Activated T-cell treated with anti-CD3 and anti-CD28 coated beads for 1 hour (primary cell): ENCODE results near the gene PRAME.
A peak's percentile ranks its signal among the peaks of the same experiment; 100 is the strongest.
"Not testable (repeated sequence)": the region's sequence is repeated elsewhere in the genome, so short reads cannot be mapped to it uniquely, and the experiment has no call there.

Experiments
- DNase-seq: peaks from one replicate; pipeline ENCODE4 v3.0.0-alpha.2; 2020; ENCODE audit warnings: low read depth

PRAME gene

GRCh38 chr22:22520667-22521602 lies 38.1 kb downstream of the PRAME start:
- no peak for DNase-seq

GRCh38 chr22:22520020-22520656 lies 38.9 kb downstream of the PRAME start, which contains the start of gene ZNF280A:
ZNF280A (minus strand) TSS chr22:22520270; CDS start chr22:22515630, 4,640 bp downstream.
- no peak for DNase-seq

- DNase-seq, result no peak
Observed at GRCh38 chr22:22519591-22519990, 39.5 kb downstream of the PRAME start.

- DNase-seq, result no peak
Observed at GRCh38 chr22:22516992-22517391, 42.1 kb downstream of the PRAME start.

GRCh38 chr22:22515890-22516289 lies 43.2 kb downstream of the PRAME start:
- no peak for DNase-seq

GRCh38 chr22:22514431-22514830 lies 44.6 kb downstream of the PRAME start:
- not testable (repeated sequence) for DNase-seq

- DNase-seq, result no peak
Observed at GRCh38 chr22:22513619-22514018, 45.4 kb downstream of the PRAME start.

- no peak for DNase-seq
Observed at GRCh38 chr22:22512951-22513350, 46.1 kb downstream of the PRAME start.

GRCh38 chr22:22510833-22511232 lies 48.2 kb downstream of the PRAME start:
- DNase-seq, result not testable (repeated sequence)

GRCh38 chr22:22509912-22510311 lies 49.2 kb downstream of the PRAME start:
- DNase-seq, result not testable (repeated sequence)

- peak; percentile 78 for DNase-seq
Observed at GRCh38 chr22:22508274-22509176, 50.5 kb downstream of the PRAME start, which contains the start of gene ZNF280B. ZNF280B (minus strand) TSS chr22:22508742; CDS start chr22:22489398, 19,344 bp downstream.

- DNase-seq, result no peak
Observed at GRCh38 chr22:22507743-22508273, 51.3 kb downstream of the PRAME start.

GRCh38 chr22:22506736-22507135 lies 52.3 kb downstream of the PRAME start:
- no peak for DNase-seq

GRCh38 chr22:22498267-22498666 lies 60.8 kb downstream of the PRAME start:
- DNase-seq, result no peak
